A673 (cell line): ENCODE measurements around the gene NKX1-1. TPM values are rescaled to one million over a fixed set of nuclear protein-coding genes. Genes with fewer than 3 reads are reported as not detected.

ENCODE experiments used
- BruUV-seq: library from RNA; stranded (reverse); fragments of 400-500 nt; replicated peaks from 2 replicates; lab custom pipeline; 2021; lab: Mats Ljungman, UMichigan
- CTCF ChIA-PET: fragments of 300-600 bp; sonication (Branson Sonifier 250); formaldehyde crosslinking; loops from one replicate; lab custom pipeline; 2022; ENCODE audit warnings: antibody characterized with exemption; lab: Charles Lee
- POLR2A ChIA-PET: fragments of 300-600 bp; sonication (Branson Sonifier 250); formaldehyde crosslinking; loops from one replicate; lab custom pipeline; 2022; ENCODE audit warnings: antibody characterized with exemption; ENCODE audit not compliant: low non-redundant PET; lab: Charles Lee
- DNase-seq: peaks from one replicate; pipeline ENCODE4 v3.0.0-alpha.2; 2015; ENCODE audit warnings: low spot score
- H3K27ac ChIP-seq: fragments of 200-600 bp; sonication (generic); 2 replicates; pipeline ENCODE4 v1.5.1; 2016; ENCODE audit warnings: mixed run types, low read depth, mild to moderate bottlenecking, mixed read lengths, antibody characterized with exemption, low read length; ENCODE audit not compliant: poor library complexity, severe bottlenecking
- H3K27me3 ChIP-seq: fragments of 200-600 bp; sonication (generic); replicated peaks from 2 replicates; pipeline ENCODE4 v1.6.1; 2017; ENCODE audit warnings: mixed run types, low read depth, mild to moderate bottlenecking, mixed read lengths, antibody characterized with exemption, low read length; ENCODE audit not compliant: insufficient read depth, poor library complexity
- H3K36me3 ChIP-seq: fragments of 200-600 bp; sonication (generic); 2 replicates; pipeline ENCODE4 v1.6.1; 2016; ENCODE audit warnings: mixed run types, mild to moderate bottlenecking, mixed read lengths, antibody characterized with exemption, low read length; ENCODE audit not compliant: insufficient read depth, poor library complexity, severe bottlenecking
- H3K4me1 ChIP-seq: fragments of 200-600 bp; sonication (generic); 2 replicates; pipeline ENCODE4 v1.6.1; 2017; ENCODE audit warnings: mixed run types, mild to moderate bottlenecking, mixed read lengths, antibody characterized with exemption, low read length; ENCODE audit not compliant: insufficient read depth, poor library complexity, severe bottlenecking
- H3K4me3 ChIP-seq: fragments of 200-600 bp; sonication (generic); 2 replicates; pipeline ENCODE4 v1.5.1; 2016; ENCODE audit warnings: low read depth, mixed run types, mild to moderate bottlenecking, mixed read lengths, low read length; ENCODE audit not compliant: poor library complexity, severe bottlenecking
- H3K9me3 ChIP-seq: fragments of 200-600 bp; sonication (generic); 2 replicates; pipeline ENCODE4 v1.6.1; 2016; ENCODE audit warnings: mixed run types, low read depth, mild to moderate bottlenecking, mixed read lengths, antibody characterized with exemption, low read length; ENCODE audit not compliant: poor library complexity, severe bottlenecking
- CTCF ChIP-seq: fragments of 300-800, 200-600 bp; sonication (generic); conservative IDR thresholded peaks from 2 replicates; pipeline ENCODE4 v1.5.1; 2017; ENCODE audit warnings: low read depth, mild to moderate bottlenecking, antibody characterized with exemption, low read length, moderate library complexity, mixed read lengths
- EZH2 ChIP-seq: fragments of 200-600 bp; sonication (generic); IDR thresholded peaks from 2 replicates; pipeline ENCODE4 v1.6.1; 2017; ENCODE audit warnings: borderline replicate concordance, low read depth, mild to moderate bottlenecking, mixed read lengths, antibody characterized with exemption, low read length; ENCODE audit not compliant: poor library complexity, severe bottlenecking
- intact Hi-C: fragments of 100-400 bp; cut with micrococcal nuclease; formaldehyde crosslinking; loops from one replicate; pipeline ENCODE4 v1.10.0; 2022; ENCODE audit not compliant: unreplicated experiment
- total RNA-seq: library from RNA; stranded (reverse); gene quantifications from 2 replicates; pipeline ENCODE4 v1.2.3, GENCODE V29; 2021

Gene NKX1-1
- total RNA-seq, 1 experiment from 2014 or later, result not detected

- CTCF ChIA-PET, result no interaction called here
- BruUV-seq, result no TSS peak
- DNase-seq, result no peak
- POLR2A ChIA-PET, result no interaction called here
- H3K27me3 ChIP-seq, result peaks cover 97% of the 10 kb centered on the region
- no peaks in the 10 kb centered on the region for H3K9me3 ChIP-seq
- no peaks in the 10 kb centered on the region for H3K4me1 ChIP-seq
- TF ChIP-seq EZH2 (peak; percentile 79), CTCF (no peak)
- intact Hi-C loops, result no loop called here
- H3K36me3 ChIP-seq, result no peaks in the 10 kb centered on the region
- H3K27ac ChIP-seq, result no peak overlapping the region
- H3K4me3 ChIP-seq, result no peak overlapping the region
Measured at GRCh38 chr4:1407657-1408333, 1.6 kb upstream of the NKX1-1 start.

DNA sequence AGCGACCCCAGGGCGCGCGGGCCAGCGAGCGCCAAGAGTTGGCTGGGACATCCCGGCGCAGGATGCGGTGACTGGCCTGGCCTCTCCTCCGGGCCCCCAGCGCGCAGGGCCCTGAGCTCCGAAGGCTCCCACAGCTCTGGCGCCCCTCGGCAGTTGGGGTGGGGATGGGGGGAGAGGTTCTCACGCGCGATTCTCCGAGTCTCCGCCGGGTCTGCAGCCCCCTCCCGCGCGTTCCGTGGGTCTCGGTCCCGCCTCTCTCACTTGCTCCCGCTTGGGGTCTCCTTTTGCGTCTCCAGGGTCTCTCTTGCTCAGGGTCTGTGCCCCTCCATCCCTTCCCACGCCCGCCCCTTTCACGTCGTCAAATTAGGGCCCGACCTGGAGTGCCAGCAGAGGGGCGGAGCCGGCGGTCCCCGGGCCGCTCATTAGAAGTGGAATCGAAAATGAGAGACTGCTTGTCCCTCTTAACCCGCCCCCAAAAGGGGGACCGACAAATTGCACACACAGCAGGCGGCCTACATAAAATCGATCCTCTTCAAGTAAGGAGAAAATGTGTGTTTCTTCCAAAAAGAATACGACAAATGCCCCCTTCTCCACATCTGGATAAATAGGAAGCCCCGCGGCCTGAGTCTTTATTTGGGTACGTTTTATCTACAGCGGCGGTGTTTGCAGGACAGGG, 877 bp upstream of the NKX1-1 start:
- Histone ChIP-seq H3K36me3 (no peaks in the 10 kb centered on the region), H3K4me1 (no peaks in the 10 kb centered on the region), H3K9me3 (no peaks in the 10 kb centered on the region), H3K27ac (no peak overlapping the region), H3K4me3 (no peak overlapping the region), H3K27me3 (peaks cover 98% of the 10 kb centered on the region)
- no peak for DNase-seq
- intact Hi-C loops, result no loop called here
- CTCF ChIA-PET, result no interaction called here
- no TSS peak for BruUV-seq
- POLR2A ChIA-PET, result no interaction called here
- TF ChIP-seq CTCF (no peak), EZH2 (peak; percentile 65)

DNA sequence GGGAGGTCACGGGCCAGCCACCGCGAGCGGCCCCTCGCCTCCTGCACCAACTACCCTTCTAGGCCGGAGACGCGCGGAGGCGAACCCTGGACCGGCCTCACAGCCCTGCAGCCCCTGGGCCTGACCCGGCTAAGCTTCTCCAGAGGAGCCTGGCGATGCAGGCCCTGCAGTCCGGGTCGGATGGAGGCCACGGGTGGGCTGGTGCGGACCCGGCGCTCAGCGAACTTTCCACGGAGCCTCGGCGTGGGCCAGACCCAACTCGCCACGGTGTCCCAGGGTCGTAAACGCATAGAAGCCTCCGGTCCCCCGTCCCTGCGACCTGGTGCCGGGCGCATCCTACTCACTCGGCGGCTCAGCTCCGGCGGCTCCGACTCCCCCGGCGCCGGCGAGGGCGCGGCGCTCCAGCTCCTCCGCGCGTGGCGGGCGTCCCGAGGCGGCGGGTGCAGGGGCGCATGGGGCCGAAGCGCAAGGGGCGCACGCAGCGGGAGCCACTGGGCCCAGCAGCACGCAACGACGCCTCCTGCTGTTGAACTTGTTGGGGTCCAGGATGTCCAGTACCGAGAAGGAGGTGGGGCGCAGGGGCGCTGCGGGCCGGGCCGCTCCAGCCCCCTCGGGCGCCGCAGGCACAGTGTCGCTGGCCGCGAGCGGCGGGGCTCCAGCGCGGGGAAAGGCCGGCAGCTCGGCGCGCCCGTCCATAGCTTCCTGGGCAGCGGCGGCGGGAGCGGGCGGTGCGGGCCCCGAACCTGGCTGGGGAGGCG, 427 bp downstream of the NKX1-1 start:
- no peak overlapping the region for H3K4me3 ChIP-seq
- POLR2A ChIA-PET, result no interaction called here
- no TSS peak for BruUV-seq

More for the DNA sequence above, 427 bp downstream of the NKX1-1 start:
- H3K9me3 ChIP-seq, result no peaks in the 10 kb centered on the region
- no peaks in the 10 kb centered on the region for H3K36me3 ChIP-seq
- no peak overlapping the region for H3K27ac ChIP-seq
- intact Hi-C loops, result no loop called here
- no peak for TF ChIP-seq CTCF
- TF ChIP-seq EZH2, result peak; percentile 65
- CTCF ChIA-PET, result no interaction called here
- no peaks in the 10 kb centered on the region for H3K4me1 ChIP-seq
- peaks cover 98% of the 10 kb centered on the region for H3K27me3 ChIP-seq
- DNase-seq, result no peak
